GM23248 (cell line): ENCODE data around the gene PCTP.

ENCODE experiments used
- EZH2 ChIP-seq: fragments of 200-600 bp; sonication (generic); IDR thresholded peaks from 2 replicates; pipeline ENCODE4 v1.6.1; 2018; ENCODE audit warnings: antibody characterized with exemption, mild to moderate bottlenecking; ENCODE audit not compliant: insufficient read depth, poor library complexity, severe bottlenecking
- EZH2phosphoT487 ChIP-seq: fragments of 200-600 bp; sonication (generic); IDR thresholded peaks from 2 replicates; pipeline ENCODE4 v1.6.1; 2018; ENCODE audit warnings: antibody characterized with exemption, moderate library complexity, mild to moderate bottlenecking, low read depth; ENCODE audit not compliant: insufficient read depth

GRCh38 chr17:55747209-55747608 is 3.6 kb upstream of the PCTP start:
- TF ChIP-seq EZH2phosphoT487: no peak
- no peak for TF ChIP-seq EZH2
